EL (cell line): ENCODE measurements around the gene ATP6V1F.

ENCODE experiments used
- DNase-seq: peaks from one replicate; pipeline ENCODE4 v3.0.0-alpha.2; 2016

The ATP6V1F gene

DNA sequence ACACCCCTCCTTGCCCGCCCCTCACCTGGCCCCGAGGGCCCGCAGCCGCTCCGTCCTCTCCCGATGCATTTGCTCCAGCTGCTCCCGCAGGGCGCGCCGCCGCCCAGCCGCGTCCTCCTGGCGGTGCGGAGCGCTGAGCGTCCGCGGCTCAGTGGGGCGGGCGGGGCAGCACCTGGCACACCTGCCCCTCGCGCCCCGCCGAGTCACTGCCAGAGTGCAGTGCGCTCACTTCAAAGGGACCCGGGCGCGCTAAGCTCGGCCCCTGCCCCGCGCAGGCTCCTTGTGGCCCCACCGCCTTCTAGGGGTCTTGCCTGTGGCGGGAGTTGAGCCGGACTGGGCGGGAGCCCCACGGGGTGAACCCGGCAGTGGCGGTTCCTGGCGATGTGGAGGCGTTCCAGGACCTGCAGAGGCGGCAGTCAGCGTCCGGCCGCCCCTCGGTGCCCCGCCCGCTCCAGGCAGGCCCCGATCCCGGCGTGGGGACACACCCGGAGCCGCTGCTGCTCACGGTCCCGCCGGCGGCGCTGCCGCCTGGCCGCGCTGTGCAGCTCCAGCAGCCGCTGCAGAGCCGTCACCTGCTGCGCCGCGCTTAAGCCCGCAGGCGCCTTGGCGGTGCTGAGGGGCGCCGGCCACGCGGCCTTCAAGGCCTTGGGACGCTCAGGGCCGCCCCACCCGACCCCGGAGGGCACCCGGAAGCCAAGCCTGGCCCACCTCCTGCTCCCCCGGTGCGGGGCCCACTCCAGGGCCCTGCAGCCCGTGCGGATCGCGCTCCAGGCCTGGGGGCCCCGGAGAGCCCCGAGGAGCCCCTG lies 6.7 kb downstream of the ATP6V1F start:
- DNase-seq, result peak; percentile 48

DNA sequence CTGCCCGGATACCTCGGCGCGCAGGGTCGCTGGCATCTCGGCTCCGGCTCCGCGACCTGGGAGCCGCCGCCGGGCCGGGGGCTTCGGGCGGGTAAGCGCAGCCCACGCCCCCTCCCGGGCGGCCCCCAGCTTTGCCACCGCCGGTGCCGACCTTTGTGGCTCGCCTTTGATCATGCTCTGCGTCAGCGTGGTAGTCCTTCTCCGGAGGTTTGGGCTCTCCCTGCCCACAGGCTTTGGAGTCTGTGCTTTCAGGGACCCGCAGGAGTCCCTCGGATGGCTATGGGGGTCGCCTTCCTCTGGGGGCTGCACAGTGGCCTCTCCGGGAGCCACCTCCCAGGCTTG lies 7.3 kb downstream of the ATP6V1F start:
- no peak for DNase-seq

DNA sequence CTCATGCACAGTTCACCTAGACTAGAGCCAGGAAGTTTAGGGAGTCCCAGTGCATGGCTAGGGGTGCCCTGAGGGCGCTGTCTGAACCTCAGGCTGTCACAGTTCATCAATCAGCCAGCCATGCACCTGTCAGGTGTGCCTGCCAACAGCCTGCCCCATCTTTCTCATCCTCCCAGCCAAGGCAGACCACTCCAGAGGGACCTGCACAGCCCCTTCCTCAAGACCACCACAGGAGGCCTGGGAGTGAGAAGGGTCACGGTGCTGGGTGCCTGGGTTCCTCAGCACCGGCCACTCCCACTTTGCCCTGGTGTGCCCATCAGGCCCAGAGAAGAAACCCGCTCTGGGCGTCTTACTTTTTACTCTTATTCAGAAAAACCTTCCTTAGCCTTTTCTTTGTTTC lies 8.4 kb downstream of the ATP6V1F start:
- DNase-seq, result no peak

DNA sequence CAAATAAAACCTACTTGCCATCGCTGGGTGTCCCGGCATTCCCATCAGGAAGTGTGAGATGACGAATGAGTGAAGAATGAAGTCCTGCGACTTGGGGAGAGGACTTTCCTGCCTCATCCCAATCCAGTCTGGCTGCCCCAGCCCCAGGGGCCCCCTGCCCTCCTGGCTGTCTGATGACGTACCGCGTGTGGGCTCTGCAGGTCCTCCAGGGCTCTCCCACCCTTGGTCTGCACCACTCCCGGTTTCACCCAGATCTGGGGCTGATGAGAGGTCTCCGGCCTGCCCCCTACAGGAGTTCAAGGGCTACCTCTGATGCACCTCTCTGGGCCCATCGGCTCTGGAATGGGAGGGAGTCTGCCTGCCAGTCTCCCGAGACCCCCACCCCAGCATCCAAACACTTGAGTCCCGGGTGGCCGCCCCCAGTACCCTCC lies 9.8 kb downstream of the ATP6V1F start:
- no peak for DNase-seq

DNA sequence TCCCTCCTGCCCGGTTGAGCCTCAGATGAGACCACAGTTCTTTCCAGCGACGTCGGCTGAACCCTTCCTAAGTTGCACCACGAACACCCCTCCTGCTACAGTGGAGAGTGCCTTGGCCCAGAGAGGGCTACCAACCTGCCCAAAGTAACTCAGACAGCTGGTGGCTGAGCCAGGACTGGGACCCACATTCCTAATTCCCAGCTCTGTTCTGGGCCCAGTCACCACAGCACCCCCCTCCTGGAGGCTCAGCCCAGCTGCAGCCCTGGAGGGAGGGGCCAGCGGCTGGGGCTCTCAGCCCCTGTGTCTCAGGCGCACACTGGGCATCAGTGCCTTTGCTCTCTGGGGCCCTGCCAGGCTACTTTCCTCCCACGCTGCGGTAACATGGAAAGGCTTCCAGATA lies 10.6 kb downstream of the ATP6V1F start:
- no peak for DNase-seq

DNA sequence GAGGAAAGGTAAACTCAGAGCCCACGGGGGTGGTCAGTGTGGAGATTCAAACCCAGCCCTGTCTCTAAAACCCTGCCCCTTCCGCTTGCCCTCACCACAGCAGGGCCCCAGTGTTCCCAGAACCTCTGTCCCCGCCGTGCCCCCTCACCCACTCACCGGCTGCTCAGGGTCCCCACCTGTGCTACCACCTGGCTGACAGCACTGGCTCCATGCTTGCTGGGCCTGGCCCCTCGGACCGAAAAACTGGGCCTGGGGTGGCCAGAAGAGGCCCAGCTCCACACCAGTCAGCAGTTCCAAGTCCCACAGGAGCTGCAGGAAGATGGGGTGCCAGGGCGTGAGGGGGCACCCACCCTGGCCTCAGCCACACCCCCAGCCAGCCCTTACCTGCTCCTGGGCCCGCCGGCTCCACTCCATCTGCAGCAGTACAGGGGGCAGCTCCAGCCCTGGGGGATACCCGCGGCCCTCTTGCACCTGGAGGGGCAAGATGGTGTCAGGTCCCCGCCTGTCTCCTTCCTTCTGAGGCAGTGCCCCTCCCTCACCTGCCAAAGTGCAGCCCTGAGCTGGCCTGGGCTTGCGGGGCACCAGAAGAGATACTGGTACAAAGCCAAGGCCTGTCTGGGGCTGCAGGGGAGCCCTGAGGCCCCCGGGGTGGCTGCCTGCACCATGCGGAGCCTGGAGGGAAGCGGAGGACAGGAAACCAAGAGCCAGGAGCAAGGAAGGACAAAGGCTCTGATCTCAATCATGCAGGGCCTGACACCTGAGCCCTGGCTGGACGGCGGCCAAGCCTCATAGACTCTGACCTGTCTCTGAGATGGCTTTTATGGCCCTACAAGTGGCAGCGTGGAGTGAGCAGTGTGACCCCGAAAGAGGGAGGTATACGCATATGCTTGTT lies 11.7 kb downstream of the ATP6V1F start:
- DNase-seq, result no peak

DNA sequence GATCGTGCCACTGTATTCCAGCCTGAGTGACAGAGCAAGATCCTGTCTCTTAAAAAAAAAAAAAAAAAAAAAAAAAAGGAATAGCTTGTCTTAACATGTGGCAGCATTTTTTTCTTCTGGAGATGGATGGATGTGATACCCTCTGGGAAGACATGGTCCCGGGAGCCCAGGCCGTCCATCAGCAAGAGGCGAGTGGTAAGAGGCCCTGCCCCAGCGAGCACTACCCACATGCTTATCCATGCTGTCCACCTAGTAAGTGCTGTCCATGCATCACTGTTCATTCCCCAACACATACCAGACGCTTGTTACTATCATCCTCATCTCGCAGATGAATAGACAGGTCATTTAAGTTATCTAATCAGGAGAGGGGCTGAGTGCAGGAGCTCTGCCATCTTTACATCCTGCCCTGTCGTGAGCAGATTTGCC lies 12.9 kb downstream of the ATP6V1F start:
- no peak for DNase-seq

DNA sequence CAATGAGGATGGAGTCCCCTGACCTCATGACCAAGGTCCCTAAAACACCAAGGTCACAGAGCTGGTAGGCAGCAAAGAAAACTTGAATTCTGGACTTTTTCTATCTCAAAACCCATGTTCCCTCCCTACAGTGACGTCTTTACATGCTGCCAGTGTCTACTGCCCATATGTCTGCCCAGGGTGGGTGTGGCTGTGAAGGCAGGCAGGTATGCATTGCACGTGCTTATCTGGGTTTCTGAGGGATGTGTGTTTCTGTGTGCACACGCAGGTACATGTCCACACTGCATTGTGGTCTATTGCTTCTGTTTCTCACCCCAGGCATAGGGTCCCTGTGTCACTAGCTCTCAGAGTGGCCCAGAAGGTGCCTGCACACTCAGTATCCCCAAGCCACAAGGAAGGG lies 13.5 kb downstream of the ATP6V1F start:
- DNase-seq, result no peak

DNA sequence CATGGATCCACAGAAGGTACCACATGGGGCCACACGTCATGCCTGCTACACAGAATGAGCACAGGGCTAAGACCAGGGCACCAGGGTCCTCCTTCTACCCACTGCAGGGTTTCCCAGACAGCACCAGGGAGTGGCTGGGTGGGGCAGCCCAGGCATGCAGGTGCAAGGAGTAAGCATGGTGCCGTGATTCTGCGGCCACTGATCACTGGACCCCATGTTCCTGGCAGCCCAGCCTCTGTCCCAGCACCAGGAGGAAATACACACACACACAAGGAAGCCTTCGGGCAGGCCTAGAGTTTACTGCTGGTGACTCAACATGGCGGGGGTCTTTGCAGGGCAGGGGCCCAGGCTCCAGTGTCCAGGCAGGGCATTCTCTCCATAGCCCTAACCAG lies 13.9 kb downstream of the ATP6V1F start:
- no peak for DNase-seq

DNA sequence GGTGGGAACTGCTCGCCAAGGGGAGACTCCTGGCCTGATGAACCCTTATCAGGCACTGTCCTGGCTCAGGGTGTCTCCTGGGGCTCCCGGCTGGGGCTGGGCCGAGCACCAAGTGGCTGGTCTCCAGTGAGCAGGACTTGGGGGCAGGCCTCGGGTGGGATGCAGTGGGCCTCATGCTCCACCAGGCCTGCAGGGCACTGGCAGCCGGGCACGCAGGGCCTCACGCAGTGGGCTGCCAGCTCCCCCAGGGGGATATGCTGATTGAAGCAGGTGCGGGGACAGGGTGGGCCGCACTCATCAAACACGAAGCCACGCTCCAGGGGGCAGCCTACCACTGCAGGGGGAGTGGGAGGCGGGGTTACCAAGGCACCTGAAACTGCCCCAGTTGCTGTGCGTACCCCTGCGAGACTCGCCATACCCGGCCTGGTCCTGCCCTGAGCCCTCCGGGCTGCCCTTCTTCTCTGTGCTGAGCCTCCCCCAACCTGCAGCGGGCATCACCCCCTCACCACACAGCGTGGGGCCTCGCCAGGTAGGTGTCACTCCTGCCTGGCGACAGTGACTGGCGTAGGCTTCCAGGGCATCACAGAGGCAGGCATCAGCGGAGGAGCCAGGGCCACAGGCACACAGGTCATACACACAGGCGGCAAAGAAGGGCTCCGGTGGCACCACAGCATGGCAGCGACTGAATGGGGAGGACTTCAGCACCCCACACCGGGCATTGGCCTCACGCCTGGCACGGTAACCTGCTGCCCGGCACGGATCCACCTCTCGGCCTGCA lies 14.5 kb downstream of the ATP6V1F start:
- DNase-seq, result no peak

DNA sequence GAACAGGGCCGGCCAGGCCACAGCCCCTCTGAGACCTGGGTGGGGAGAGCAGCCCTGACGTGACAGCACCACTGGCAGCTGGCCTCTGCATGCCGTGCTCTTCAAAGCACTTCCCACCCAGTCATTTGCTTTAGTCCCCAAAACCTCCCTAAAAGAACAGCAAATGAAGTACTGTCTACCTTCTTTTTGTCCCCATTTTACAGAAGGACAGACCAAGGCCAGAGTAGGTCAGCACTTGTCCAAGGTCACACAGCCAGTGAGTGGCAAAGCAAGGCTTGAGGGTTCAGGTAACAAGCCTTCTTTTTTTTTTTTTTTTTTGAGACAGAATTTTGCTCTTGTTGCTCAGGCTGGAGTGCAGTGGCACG lies 15.1 kb downstream of the ATP6V1F start:
- no peak for DNase-seq

DNA sequence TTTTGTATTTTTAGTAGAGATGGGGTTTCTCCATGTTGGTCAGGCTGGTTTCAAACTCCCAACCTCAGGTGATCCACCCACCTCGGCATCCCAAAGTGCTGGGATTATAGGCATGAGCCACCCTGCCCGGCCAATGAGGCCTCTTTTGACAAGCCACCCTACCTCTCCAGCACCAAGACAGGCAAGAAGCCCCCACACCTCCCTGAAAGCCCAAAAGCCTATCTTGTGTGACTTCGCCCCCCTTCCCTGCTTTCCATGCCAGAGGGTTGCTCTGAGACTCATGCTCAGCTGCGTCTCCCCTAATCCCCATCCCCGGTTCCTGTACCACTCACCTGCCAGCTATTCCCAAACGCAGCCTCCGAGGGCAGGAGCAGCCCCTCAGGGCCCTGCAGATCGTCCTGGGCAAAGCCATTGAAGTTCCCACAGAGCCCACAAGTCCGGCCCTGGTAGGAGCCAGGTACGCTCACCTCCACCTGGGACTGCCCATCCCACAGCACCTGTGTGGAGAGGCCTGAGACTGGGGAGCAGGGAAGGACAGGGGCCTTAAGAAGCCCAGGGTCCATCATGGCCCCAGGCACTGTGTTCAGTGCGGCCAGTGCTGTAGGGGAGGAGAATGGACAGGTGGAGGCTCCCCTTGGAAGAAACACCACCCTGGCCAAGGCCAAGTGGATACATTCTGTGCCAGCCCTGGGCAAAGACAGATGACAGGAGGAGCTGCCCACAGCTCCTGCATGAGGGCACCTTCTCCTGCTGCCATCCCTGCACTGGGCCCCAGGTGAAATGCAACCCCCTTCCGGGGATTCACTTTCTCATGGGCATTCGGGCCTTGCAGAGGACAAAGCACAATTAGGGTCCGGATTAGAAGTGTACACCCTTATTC lies 15.8 kb downstream of the ATP6V1F start:
- no peak for DNase-seq

DNA sequence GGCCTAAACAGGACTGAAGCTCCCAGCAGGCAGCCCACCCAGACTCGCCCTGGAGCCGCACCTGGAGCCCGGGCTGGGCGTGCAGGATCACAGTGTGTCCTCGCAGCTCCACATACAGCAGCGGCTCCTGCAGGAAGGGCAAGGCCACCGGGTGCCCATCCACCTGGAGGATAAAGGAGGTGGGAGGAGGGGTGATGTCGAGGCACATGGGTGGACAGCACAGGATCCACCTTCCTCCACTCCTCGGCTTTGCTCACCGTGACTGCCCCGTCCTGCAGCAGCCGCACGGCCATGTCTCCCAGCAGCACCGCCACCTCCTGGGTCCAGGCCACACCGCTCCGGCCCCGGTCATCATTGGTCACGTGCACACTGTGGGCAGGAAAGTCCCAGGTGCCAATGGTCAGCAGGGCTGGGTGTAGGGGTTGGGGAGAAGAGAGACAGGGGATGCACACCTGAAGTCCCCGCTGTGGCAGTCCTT lies 16.8 kb downstream of the ATP6V1F start:
- DNase-seq, result no peak

DNA sequence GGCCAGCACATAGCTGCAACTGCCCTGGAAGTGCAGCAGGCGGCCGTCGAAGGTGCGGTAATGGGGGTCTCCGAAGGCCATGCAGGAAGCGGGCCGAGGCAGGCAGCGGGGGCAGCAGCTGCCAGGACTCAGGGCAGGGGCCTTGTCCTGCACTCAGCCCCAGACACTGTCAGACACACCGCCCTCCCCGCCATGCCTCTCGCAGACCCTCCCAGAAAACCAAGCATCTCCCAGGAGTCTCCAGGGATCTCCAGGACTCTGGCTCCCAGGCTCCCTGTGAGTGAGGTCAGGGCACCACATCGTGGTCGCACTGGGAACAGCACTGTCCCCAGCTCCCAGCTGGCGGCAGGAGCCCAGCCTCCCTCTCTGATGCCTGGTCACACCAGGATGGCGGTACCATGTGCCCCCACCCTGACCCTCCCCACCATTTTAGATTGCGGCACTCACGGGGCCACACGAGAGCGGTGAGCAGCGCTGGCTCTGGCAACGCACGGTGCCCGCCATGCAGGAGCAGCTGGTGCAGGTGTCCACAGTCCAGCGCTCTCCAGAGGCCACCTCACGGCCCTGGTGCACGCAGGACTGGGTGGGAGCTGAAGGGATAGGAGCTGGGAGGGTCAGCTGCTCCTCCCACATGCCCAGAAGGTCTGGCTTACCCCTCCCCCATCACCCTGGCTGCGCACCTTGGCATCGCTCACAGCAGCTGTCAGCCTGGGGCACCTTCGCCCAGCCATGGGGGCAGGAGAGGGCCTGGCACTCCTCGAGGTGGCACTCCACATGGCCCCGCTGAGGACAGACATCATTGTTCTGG lies 17.5 kb downstream of the ATP6V1F start:
- peak; percentile 65 for DNase-seq

DNA sequence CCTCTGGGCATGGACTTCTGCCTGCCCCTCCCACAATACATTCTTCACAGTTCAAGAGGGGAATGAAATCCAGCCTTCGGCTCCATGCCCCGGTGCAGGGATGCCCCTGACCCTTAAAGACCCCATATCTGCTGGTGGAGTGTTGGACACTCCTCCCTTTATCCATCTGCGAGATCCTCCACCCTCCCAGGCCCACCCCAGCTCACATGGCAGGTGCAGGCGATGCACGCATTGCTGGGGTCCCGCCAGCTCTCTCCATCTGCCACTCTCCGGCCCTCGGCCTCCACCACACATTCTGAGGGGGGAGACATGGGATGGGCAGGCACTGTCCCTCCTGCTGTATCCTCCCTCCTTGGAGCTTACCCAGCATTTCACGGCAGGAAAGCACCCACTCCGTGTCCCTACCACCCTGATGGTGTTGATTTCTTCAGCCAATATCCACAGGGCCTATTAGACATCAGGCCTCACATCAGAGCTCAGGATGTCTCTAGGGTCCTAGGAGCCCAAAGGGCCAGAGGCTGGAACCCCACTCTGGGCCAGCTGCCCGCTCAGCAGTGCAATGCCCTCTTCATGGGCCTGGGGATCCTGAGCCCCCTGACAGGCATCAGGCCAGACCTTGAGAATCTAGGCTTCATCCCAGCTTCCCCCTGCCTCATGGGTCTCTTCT lies 18.3 kb downstream of the ATP6V1F start:
- DNase-seq, result no peak

DNA sequence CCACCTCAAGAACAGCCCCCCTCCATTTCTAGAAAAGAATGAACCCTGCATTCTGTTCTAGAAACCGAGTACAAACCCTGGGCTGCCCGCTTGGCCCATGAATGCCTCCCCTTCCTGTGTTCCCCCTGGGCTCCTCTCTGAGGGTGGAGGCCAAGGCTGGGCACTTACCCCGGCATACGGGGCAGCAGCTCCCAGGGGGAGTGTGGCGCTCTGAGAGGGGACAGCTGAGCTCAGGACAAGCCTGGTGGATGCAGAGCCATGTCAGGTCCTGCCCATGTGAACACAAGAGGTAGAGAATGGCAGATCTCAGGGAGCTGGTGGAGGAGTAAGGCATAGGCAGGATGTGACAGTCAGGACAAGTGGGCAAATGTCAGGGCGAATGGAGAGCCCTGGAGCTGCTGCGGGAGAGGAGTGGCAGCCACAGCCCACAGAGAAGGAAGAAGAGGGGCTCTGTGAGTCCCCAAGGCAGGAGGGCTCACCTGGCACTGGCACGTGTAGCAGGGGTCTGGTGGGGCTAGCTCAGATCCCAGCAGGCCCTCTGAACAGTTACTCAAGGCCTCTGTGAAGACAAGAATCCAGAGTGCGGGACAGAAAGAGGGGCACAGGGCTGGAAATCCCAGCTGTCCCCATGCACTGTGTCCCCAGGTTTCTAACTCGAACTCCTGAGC lies 18.9 kb downstream of the ATP6V1F start:
- DNase-seq, result no peak

DNA sequence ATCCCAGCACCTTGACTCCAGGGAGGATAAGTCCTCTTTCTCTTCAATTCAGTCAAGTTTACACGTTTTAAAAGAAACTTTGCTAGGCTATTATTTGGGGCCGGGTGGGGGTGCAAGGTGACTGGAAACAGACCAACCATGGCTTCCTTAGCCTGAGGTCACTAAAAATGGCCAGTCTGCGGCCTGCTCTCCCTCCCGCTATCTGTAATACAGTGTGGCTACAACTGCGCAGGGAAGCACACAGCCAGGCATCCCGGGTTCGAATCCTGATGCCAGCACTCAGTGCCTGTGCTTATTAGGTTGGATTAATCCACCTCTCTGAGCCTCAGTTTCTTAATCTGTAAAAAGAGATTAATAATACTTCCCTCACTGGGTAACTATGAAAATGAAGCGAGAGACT lies 19.5 kb downstream of the ATP6V1F start:
- no peak for DNase-seq

DNA sequence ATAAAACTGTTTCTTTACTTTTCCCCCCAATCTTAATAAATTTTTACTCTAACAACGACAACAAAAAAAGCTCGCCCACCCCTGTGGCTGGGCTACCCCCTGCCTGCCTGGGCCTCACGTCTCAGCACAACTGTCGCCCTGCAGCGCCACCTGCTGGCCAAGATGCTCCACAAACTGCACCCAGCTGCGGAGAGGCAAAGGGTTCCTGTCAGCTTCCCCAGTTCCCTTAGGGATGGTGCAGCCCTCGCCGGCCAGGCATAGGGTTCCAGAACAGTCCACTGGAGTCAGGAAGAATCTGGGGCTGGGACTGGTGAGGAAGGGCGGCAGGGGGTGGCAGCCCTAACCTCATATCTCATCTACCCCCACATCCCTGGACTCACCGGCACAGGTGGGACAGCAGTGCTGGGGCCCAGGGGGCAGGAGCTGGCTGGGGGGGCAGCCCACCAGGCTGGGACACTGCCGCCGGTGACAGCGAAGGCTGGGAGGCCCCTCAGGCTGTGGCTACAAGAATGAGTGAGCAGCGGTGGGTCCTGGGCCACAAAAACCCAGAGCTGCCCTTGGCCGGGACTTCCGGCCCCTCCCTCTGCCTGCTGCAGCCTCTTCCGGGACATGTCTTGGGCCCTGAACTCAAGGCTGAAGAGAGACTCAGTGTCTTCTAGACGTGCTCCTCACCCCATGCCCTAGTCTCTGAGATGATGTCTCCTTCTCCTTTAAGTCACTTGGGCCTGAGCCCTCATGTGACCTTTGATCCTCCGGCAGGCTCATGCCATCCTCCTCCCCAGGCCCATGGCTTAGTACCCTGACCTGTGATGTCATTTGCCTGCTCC lies 21.2 kb downstream of the ATP6V1F start:
- peak; percentile 71 for DNase-seq
